Calu3 (cell line): Measurements from ENCODE around the gene CNN3. TPM values are rescaled to one million over a fixed set of nuclear protein-coding genes. Genes with fewer than 3 reads are reported as not detected.

Source experiments
- BruUV-seq: library from RNA; stranded (reverse); fragments of 400-500 nt; replicated peaks from 2 replicates; lab custom pipeline; 2021; lab: Mats Ljungman, UMichigan
- CTCF ChIA-PET: fragments of 300-600 bp; sonication (Branson Sonifier 250); formaldehyde crosslinking; loops from one replicate; lab custom pipeline; 2022; ENCODE audit warnings: antibody characterized with exemption; lab: Charles Lee
- DNase-seq: peaks from one replicate; pipeline ENCODE4 v3.0.0; 2022
- H3K27ac Mint-ChIP-seq: one replicate; pipeline ENCODE4 v1.8.0; 2022; ENCODE audit warnings: mixed read lengths; ENCODE audit not compliant: unreplicated experiment
- H3K27me3 Mint-ChIP-seq: one replicate; pipeline ENCODE4 v1.8.0; 2022; ENCODE audit warnings: mixed read lengths; ENCODE audit not compliant: unreplicated experiment
- H3K36me3 Mint-ChIP-seq: one replicate; pipeline ENCODE4 v1.8.0; 2022; ENCODE audit warnings: mild to moderate bottlenecking, moderate library complexity, mixed read lengths; ENCODE audit not compliant: insufficient read depth, unreplicated experiment
- H3K4me1 Mint-ChIP-seq: one replicate; pipeline ENCODE4 v1.8.0; 2022; ENCODE audit warnings: mild to moderate bottlenecking, low read depth, mixed read lengths; ENCODE audit not compliant: unreplicated experiment
- H3K4me3 Mint-ChIP-seq: one replicate; pipeline ENCODE4 v1.8.0; 2022; ENCODE audit warnings: mild to moderate bottlenecking, low read depth, moderate library complexity, mixed read lengths; ENCODE audit not compliant: unreplicated experiment
- H3K9me3 Mint-ChIP-seq: one replicate; pipeline ENCODE4 v1.8.0; 2022; ENCODE audit warnings: low read depth, mixed read lengths; ENCODE audit not compliant: unreplicated experiment
- intact Hi-C: fragments of 100-400 bp; cut with micrococcal nuclease; formaldehyde crosslinking; loops from one replicate; pipeline ENCODE4 v1.10.0; 2022; ENCODE audit not compliant: unreplicated experiment
- total RNA-seq: library from RNA; stranded (reverse); gene quantifications from 2 replicates; pipeline ENCODE4 v1.2.3, GENCODE V29; 2022
- TF ChIP-seq, protein P1 (sequence below): fragments of 200-600 bp; IDR thresholded peaks from one replicate; pipeline ENCODE4 v1.8.0; 2022; ENCODE audit warnings: antibody characterized with exemption; ENCODE audit not compliant: unreplicated experiment

CNN3 gene
- total RNA-seq, 1 experiment from 2014 or later, result 140 TPM

DNA sequence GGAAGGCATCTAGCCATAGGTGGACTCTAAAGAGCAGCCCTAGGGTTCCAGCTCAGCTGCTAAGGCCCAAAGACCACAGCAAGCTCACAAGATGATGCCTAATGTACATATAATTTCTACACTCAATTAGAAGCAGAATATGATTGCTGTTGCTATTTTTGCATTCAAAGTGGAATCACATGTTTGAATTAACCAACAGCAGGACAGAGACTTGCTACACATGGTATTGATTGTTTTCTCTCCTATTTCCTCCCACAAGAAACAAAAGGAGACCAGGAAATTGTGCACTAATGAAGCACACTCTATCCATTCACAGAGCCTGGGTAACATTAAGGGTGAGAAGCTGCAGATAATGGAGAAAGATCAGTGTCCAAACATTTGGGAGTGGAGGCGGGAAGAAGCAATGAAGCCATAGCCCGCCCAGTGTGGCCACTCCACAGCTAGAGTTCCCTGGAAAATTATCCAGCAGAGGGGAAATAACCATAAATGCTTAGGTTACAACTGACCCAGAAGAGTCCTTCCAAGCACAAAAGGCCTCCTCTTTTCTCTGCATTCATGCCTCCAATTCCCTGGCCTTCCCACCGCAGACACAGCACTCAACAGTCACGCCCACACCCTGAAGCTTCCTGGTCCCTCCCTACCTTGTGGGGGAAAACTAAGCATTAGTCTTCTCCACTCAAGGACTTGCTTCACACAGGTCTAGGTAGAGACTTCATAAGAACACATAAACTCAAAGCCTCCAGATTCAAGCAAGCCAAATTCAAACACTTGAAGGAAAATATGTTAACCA is 7.5 kb downstream of the CNN3 start:
- CTCF ChIA-PET, result interaction anchor here (1.5 to 2.7 kb wide), 3 partner anchors 65 to 124 kb away, joined by 6 to 7 read pairs (median 6); no protein-coding TSS in a partner anchor
- no peak for DNase-seq
- no TSS peak for BruUV-seq
- Mint-ChIP-seq H3K4me3 (no peak overlapping the region), H3K27me3 (no peaks in the 10 kb centered on the region), H3K4me1 (peaks cover 43% of the 10 kb centered on the region), H3K27ac (peak overlapping the region; percentile 39), H3K36me3 (peaks cover 24% of the 10 kb centered on the region), H3K9me3 (no peaks in the 10 kb centered on the region)
- intact Hi-C loops, result no loop called here
- TF ChIP-seq, protein P1, sequence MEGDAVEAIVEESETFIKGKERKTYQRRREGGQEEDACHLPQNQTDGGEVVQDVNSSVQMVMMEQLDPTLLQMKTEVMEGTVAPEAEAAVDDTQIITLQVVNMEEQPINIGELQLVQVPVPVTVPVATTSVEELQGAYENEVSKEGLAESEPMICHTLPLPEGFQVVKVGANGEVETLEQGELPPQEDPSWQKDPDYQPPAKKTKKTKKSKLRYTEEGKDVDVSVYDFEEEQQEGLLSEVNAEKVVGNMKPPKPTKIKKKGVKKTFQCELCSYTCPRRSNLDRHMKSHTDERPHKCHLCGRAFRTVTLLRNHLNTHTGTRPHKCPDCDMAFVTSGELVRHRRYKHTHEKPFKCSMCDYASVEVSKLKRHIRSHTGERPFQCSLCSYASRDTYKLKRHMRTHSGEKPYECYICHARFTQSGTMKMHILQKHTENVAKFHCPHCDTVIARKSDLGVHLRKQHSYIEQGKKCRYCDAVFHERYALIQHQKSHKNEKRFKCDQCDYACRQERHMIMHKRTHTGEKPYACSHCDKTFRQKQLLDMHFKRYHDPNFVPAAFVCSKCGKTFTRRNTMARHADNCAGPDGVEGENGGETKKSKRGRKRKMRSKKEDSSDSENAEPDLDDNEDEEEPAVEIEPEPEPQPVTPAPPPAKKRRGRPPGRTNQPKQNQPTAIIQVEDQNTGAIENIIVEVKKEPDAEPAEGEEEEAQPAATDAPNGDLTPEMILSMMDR, result no peak

DNA sequence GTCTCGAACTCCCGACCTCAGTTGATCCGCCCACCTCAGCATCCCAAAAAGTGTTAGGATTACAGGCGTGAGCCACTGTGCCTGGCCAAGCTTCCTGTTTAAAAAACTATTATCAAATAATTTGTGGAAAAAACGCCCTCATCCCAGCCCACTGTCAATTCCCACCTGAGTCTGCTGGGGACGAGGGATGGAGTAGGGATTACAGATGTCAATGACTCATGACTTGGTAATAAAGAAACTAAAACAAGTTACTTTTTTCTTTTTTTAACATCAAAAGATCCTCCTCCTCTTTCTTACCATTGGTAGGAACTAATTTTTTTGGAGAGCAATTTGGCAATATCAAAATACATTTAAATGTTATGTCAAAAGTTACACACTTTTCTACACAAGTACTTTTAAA is 9.7 kb downstream of the CNN3 start:
- no TSS peak for BruUV-seq
- intact Hi-C loops, result no loop called here
- Mint-ChIP-seq H3K4me1 (peaks cover 24% of the 10 kb centered on the region), H3K27me3 (no peaks in the 10 kb centered on the region), H3K36me3 (peaks cover 11% of the 10 kb centered on the region), H3K4me3 (no peak overlapping the region), H3K27ac (no peak overlapping the region), H3K9me3 (no peaks in the 10 kb centered on the region)
- CTCF ChIA-PET, result no interaction called here
- DNase-seq, result no peak
- TF ChIP-seq, protein P1, result no peak

DNA sequence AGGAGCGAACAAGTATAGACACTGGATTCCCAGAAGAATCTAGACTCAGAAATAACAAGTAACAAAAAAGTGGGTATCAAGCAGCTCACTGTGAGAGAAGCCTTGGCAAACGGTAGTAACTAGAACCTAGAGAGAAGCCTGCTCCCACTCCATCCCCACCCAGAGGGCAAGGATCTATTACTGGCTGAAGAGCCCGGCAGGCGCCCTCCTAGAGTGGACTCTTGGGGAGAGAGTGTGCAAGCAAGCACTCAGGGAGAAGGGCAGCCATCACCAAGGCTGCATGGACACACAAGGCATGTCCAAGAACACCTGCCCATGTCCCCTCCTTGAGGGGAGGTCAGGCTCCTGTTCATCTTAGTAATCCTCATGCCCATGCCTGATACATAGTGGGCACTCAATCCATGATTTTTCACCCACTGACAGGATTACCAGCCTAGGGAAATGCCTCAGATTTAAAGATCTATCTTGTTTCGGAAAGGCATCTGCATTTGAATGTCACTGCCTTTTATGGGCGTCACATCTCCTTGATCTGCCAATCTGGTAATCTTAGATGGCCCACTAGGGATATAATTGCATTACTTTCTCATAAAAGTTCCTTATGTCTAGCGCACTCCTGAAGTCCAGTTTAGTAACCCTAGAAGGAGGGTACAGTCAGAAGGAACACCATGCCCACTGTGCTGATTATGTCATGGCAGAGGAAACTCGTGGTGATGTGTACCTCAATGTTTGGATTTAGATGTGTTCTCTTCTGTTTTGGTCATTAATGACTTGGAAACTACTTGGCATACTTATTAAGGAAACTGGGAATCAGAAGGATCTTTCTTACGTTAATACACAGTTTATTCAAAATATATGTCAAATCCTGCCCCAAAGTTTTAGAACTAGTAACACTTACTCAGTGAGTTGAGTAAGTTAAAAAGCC is 14.4 kb downstream of the CNN3 start:
- intact Hi-C loops, result loop anchor here (5.0 kb wide), 1 partner anchor 35 kb away; no protein-coding TSS in a partner anchor
- Mint-ChIP-seq H3K9me3 (peaks cover 5% of the 10 kb centered on the region), H3K36me3 (peaks cover 4% of the 10 kb centered on the region), H3K4me1 (peaks cover 30% of the 10 kb centered on the region), H3K27ac (no peak overlapping the region), H3K27me3 (no peaks in the 10 kb centered on the region), H3K4me3 (no peak overlapping the region)
- no peak for DNase-seq
- CTCF ChIA-PET, result interaction anchor here (1.0 kb wide), 1 partner anchor 58 kb away, joined by 3 read pairs; no protein-coding TSS in a partner anchor
- TF ChIP-seq, protein P1, result no peak
- no TSS peak for BruUV-seq

DNA sequence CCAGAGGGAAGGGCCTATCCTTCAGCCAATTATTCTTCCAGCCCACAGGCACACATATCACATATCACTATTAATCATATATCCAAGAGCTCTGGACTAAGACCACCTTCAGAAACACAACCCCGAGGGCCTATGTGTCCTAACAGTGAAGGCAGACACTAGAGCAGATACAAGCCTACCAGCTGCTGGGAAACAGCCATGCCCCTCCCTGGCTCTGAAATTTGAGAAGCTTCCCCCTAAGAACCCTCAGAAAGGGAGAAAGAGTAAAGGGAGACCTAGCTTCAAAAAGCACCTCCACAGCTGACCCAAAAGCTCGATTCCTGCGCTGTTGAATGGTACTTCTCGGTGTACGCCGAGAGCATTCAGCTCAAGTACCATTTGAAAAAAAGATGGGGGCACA is 17.4 kb downstream of the CNN3 start:
- DNase-seq, result no peak
- H3K4me3 Mint-ChIP-seq, result no peak overlapping the region
- peaks cover 30% of the 10 kb centered on the region for H3K4me1 Mint-ChIP-seq
- no TSS peak for BruUV-seq
- no peaks in the 10 kb centered on the region for H3K27me3 Mint-ChIP-seq
- H3K36me3 Mint-ChIP-seq, result peaks cover 4% of the 10 kb centered on the region
- TF ChIP-seq, protein P1, result no peak
- CTCF ChIA-PET, result no interaction called here
- H3K27ac Mint-ChIP-seq, result no peak overlapping the region
- intact Hi-C loops, result no loop called here
- H3K9me3 Mint-ChIP-seq, result peaks cover 5% of the 10 kb centered on the region
